Transverse colon (tissue), 4 donors: ENCODE data around the gene MOB2. TPM values are rescaled to one million over a fixed set of nuclear protein-coding genes. Genes with fewer than 3 reads are reported as not detected.

ENCODE experiments used
- DNase-seq: peaks from one replicate; pipeline ENCODE4 v3.0.0-alpha.2; 2019
- H3K27ac ChIP-seq, 4 donors: fragments of 200-600 bp; sonication (generic); 2 replicates each; pipeline ENCODE4 v1.5.1; 2016 to 2018; ENCODE audit warnings: inconsistent platforms in 4 of 4
- H3K27me3 ChIP-seq: fragments of 200-600 bp; sonication (generic); 2 replicates; pipeline ENCODE4 v1.5.1; 2017; ENCODE audit warnings: inconsistent platforms
- H3K36me3 ChIP-seq, 4 donors: fragments of 200-600 bp; sonication (generic); 2 replicates each; pipeline ENCODE4 v1.5.1; 2017 to 2019; ENCODE audit warnings: inconsistent platforms in 4 of 4
- H3K4me1 ChIP-seq, 4 donors: fragments of 200-600 bp; sonication (generic); 2 replicates each; pipeline ENCODE4 v1.5.1; 2017 to 2020; ENCODE audit warnings: inconsistent platforms in 4 of 4
- H3K4me3 ChIP-seq, 4 donors: fragments of 200-600 bp; sonication (generic); 1 replicate in 1 of 4; 2 replicates in 3 of 4; pipeline versions ENCODE4 v1.5.1 to v1.6.1; 2017 to 2019; ENCODE audit warnings: inconsistent platforms in 4 of 4
- H3K9me3 ChIP-seq, 2 donors: fragments of 200-600 bp; sonication (generic); 2 replicates each; pipeline ENCODE4 v1.5.1; 2017 to 2019; ENCODE audit warnings: inconsistent platforms in 2 of 2
- EP300 ChIP-seq: sonication (generic); formaldehyde crosslinking; IDR thresholded peaks from one replicate; pipeline ENCODE4 v1.6.1; 2017; ENCODE audit warnings: antibody characterized with exemption, low read depth
- POLR2A ChIP-seq: fragments of 450-650 bp; IDR thresholded peaks from one replicate; pipeline ENCODE4 v1.6.1; 2016; ENCODE audit warnings: antibody characterized with exemption, mild to moderate bottlenecking, moderate library complexity
- POLR2AphosphoS5 ChIP-seq, 3 donors: sonication (generic); formaldehyde crosslinking; IDR thresholded peaks; one replicate each; pipeline ENCODE4 v1.6.1; 2016; ENCODE audit warnings: antibody characterized with exemption in 3 of 3
- WGBS, 2 donors: methylation state at CpG; one replicate each; pipeline ENCODE4 v1.1.5; 2018; ENCODE audit warnings: low coverage in 1 of 2; 5-methylcytosine and 5-hydroxymethylcytosine counted together
- in situ Hi-C, 4 donors: fragments of 200-750 bp; cut with MboI; loops; one replicate each; pipeline versions ENCODE4 v1.15.0 to v1.15.1; 2017; ENCODE audit warnings: low sequenced_read_pairs in 3 of 4, low pct_ligation_motif_present in 1 of 4, low pct_unique_long_range_greater_than_20kb in 1 of 4
- intact Hi-C: fragments of 100-400 bp; cut with DNase I; formaldehyde crosslinking; loops from one replicate; pipeline ENCODE4 v1.15.1; 2023; ENCODE audit warnings: low total_unique reads
- total RNA-seq, 4 donors: library from RNA; depleted of rRNA; stranded (reverse); fragments of >200 nt; gene quantifications; one replicate each; pipeline ENCODE4 v1.1.0, GENCODE V29; 2016
- TF ChIP-seq, protein P1 (sequence below), 5 experiments: fragments of 200-600 bp in 3 of 5; fragments of 450-650 bp in 2 of 5; sonication (generic) in 3 of 5; IDR thresholded peaks; 1 replicate in 2 of 5; 2 replicates in 3 of 5; pipeline ENCODE4 v1.5.1; 2016 to 2017; ENCODE audit warnings: antibody characterized with exemption in 5 of 5, inconsistent platforms in 3 of 5, mild to moderate bottlenecking in 2 of 5, moderate library complexity in 1 of 5

The MOB2 gene
- total RNA-seq, 4 donors from 2014 or later, result 22.8 to 56.7 (median 42.4) TPM

DNA sequence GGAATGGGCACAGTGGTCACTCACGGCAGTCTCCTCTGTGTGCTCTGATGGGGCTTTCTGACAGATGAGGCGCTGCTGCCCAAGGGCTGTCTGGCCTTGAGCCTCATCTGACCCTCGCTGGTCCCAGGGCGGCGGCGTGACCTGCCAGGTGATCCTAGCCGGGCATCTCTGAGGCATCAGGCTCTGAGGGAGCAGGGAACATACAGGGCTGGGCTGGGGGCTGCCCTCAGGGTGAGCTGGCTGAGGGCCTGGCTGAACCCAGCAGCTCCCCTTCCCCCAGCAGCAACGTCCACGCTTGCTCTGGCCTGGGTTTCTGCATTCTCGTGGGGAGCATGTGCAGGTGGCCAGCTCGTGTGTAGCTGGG, 47.6 kb downstream of the MOB2 start:
- in situ Hi-C loops (no loop called here), intact Hi-C loops (no loop called here)
- Histone ChIP-seq H3K27ac (no peak overlapping the region), H3K9me3 (no peaks in the 10 kb centered on the region), H3K36me3 (no peaks in the 10 kb centered on the region), H3K4me1 (peaks cover 0 to 8% (median 0%) of the 10 kb centered on the region in 4 donors), H3K4me3 (no peak overlapping the region), H3K27me3 (peaks cover 55% of the 10 kb centered on the region)
- DNase-seq, result no peak
- 70% methylated on average over 11 of the region's 11 CpGs; no CpG with 5 or more reads in 1 of the 2 donors for WGBS, 2 donors
- TF ChIP-seq, protein P1, sequence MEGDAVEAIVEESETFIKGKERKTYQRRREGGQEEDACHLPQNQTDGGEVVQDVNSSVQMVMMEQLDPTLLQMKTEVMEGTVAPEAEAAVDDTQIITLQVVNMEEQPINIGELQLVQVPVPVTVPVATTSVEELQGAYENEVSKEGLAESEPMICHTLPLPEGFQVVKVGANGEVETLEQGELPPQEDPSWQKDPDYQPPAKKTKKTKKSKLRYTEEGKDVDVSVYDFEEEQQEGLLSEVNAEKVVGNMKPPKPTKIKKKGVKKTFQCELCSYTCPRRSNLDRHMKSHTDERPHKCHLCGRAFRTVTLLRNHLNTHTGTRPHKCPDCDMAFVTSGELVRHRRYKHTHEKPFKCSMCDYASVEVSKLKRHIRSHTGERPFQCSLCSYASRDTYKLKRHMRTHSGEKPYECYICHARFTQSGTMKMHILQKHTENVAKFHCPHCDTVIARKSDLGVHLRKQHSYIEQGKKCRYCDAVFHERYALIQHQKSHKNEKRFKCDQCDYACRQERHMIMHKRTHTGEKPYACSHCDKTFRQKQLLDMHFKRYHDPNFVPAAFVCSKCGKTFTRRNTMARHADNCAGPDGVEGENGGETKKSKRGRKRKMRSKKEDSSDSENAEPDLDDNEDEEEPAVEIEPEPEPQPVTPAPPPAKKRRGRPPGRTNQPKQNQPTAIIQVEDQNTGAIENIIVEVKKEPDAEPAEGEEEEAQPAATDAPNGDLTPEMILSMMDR (IDR thresholded peaks at IDR 0.05), result no peak
- TF ChIP-seq EP300 (no peak), POLR2AphosphoS5 (IDR thresholded peaks at IDR 0.05) (no peak), POLR2A (no peak)

DNA sequence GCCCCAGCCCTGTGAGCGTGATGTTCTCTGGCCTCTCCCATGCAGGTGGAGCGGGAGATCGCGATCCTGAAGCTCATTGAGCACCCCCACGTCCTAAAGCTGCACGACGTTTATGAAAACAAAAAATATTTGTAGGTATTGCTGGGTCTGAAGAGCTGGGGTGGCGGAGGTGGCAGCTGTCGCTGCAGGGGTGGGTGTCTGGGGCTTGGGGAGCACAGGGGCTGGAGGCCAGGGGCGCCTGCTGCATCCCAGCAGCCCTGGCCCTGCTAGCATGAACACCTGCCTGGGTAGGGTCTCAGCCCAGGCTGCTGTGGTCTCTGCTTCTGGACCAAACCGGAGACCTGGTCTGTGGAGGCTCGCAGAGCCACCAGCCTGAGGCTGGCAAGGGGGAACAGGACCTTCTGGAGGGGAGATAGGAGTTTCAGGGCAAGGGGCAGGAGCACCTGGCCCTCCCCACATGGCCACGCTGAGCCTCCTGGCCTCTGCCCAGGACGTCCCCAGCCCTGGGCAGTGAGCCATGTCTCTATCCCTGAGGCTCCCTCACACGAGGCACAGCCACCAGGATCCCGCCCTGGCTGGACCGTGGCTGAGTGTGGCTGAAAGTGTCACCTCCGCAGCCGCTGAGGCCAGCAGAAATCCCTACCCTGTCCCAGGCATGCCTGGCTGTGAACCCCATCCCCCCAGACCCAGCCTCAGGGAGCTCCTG, 48.2 kb downstream of the MOB2 start:
- Histone ChIP-seq H3K27me3 (peaks cover 54% of the 10 kb centered on the region), H3K4me3 (no peak overlapping the region), H3K4me1 (peaks cover 0 to 8% (median 0%) of the 10 kb centered on the region in 4 donors), H3K27ac (no peak overlapping the region), H3K36me3 (no peaks in the 10 kb centered on the region), H3K9me3 (no peaks in the 10 kb centered on the region)
- WGBS, 2 donors, result 82% methylated on average over 12 of the region's 19 CpGs; no CpG with 5 or more reads in 1 of the 2 donors
- intact Hi-C loops, result no loop called here
- TF ChIP-seq EP300 (no peak), POLR2AphosphoS5 (IDR thresholded peaks at IDR 0.05) (no peak), POLR2A (no peak)
- TF ChIP-seq, protein P1 (IDR thresholded peaks at IDR 0.05), result no peak
- no peak for DNase-seq
- in situ Hi-C loops, result no loop called here

DNA sequence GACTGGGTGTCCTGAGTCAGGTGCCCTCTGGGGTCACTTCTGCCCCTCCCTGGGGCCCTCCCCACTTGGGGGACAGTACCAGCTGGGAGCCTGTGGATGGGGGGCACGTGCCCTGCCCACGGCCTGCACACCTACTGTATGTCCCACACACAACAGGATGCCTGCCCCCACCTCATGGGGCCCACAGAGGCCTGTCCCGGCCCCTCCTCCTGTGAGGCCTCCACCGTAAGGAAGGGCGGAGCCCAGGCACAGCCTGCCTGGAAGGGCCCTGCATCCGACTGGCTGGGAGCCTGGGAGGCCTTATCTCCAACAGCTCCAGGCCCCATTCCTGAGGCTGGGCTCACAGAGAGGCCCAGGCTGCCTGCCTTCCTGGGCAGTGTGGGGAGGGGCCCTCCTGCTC, 49.1 kb downstream of the MOB2 start:
- Histone ChIP-seq H3K4me3 (no peak overlapping the region), H3K27me3 (peaks cover 47% of the 10 kb centered on the region), H3K9me3 (no peaks in the 10 kb centered on the region), H3K4me1 (peaks cover 0 to 8% (median 0%) of the 10 kb centered on the region in 4 donors), H3K27ac (no peak overlapping the region), H3K36me3 (no peaks in the 10 kb centered on the region)
- intact Hi-C loops (no loop called here), in situ Hi-C loops (no loop called here)
- TF ChIP-seq, protein P1 (IDR thresholded peaks at IDR 0.05), result no peak
- TF ChIP-seq POLR2AphosphoS5 (IDR thresholded peaks at IDR 0.05) (no peak), POLR2A (no peak), EP300 (no peak)
- WGBS, 2 donors, result 29% methylated on average over 6 of the region's 6 CpGs; no CpG with 5 or more reads in 1 of the 2 donors
- no peak for DNase-seq

DNA sequence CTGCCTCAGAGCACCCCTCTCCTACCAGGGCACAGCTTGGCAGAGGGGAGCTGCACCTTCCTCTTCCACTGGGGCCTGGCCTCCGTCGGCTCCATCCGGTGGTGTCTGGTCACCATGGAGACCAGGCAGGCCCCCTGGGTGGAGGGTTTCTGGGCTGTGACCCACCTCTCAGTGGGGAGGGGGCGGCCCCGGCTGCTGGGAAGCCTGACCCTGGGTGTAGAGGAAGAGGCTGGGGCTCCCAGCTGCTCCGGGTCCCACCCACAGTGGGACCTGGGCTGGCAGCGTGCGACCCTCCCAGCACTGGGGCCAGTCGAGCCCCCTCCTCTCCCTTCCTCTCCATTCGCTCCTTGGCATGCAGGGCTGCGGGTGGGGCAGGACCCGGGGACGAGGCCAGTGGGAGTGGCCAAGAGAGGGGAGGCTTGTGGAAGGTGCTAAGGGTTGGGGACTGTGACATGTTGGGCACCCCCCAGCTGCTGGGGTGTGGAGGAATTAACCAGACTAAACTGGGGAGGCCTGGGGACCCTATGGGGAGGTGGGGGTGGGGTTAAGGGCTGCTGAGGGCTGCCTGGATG, 50.0 kb downstream of the MOB2 start:
- Histone ChIP-seq H3K36me3 (no peaks in the 10 kb centered on the region), H3K9me3 (no peaks in the 10 kb centered on the region), H3K27me3 (peaks cover 41% of the 10 kb centered on the region), H3K4me1 (peaks cover 0 to 8% (median 0%) of the 10 kb centered on the region in 4 donors), H3K4me3 (no peak overlapping the region), H3K27ac (no peak overlapping the region)
- TF ChIP-seq, protein P1 (IDR thresholded peaks at IDR 0.05), result no peak
- TF ChIP-seq POLR2A, result no peak
- TF ChIP-seq EP300, result no peak
- no peak for TF ChIP-seq POLR2AphosphoS5 (IDR thresholded peaks at IDR 0.05)
- in situ Hi-C loops (no loop called here), intact Hi-C loops (no loop called here)
- DNase-seq, result no peak
- WGBS, 2 donors, result 4% methylated on average over 9 of the region's 13 CpGs; no CpG with 5 or more reads in 1 of the 2 donors
